Cardiac septum (tissue), 1 donor: ENCODE measurements around the gene ST8SIA2. TPM values are rescaled to one million over a fixed set of nuclear protein-coding genes. Genes with fewer than 3 reads are reported as not detected.

Experiments
- DNase-seq: peaks from one replicate; pipeline ENCODE4 v3.0.0-alpha.2; 2020; ENCODE audit warnings: low spot score
- intact Hi-C: fragments of 100-400 bp; cut with DNase I; formaldehyde crosslinking; loops from one replicate; pipeline ENCODE4 v1.14.0; 2022
- total RNA-seq: library from RNA; stranded (reverse); fragmentation: NEBNext Ultra II Directional; extraction: Animal tissue kit (Norgen Biotek cat#: 25700); gene quantifications from one replicate; pipeline ENCODE4 v1.2.1, GENCODE V29; 2021
- donor health status: DM: no; HTN: no; CAD: no.

ST8SIA2 gene
- total RNA-seq, 1 donor from 2014 or later = 10.1 TPM

GRCh38 chr15:92425578-92426225, 32.0 kb downstream of the ST8SIA2 start:
- intact Hi-C loops = no loop called here
- DNase-seq = no peak

- DNase-seq = no peak
- intact Hi-C loops = no loop called here
Measured at GRCh38 chr15:92429378-92430068, 35.8 kb downstream of the ST8SIA2 start.

- intact Hi-C loops = no loop called here
- DNase-seq = no peak
Measured at GRCh38 chr15:92430069-92430440, 36.4 kb downstream of the ST8SIA2 start.

GRCh38 chr15:92435145-92435544, 41.5 kb downstream of the ST8SIA2 start:
- DNase-seq = no peak
- intact Hi-C loops = no loop called here

- intact Hi-C loops = no loop called here
- no peak for DNase-seq
Measured at GRCh38 chr15:92438471-92438870, 44.8 kb downstream of the ST8SIA2 start.

- DNase-seq = no peak
- intact Hi-C loops = no loop called here
Measured at GRCh38 chr15:92443381-92443780, 49.7 kb downstream of the ST8SIA2 start.

- intact Hi-C loops = no loop called here
- no peak for DNase-seq
Measured at GRCh38 chr15:92444631-92445030, 51.0 kb downstream of the ST8SIA2 start.

GRCh38 chr15:92448370-92448769, 54.7 kb downstream of the ST8SIA2 start:
- intact Hi-C loops = no loop called here
- DNase-seq = no peak

- intact Hi-C loops = no loop called here
- DNase-seq = no peak
Measured at GRCh38 chr15:92449476-92449875, 55.8 kb downstream of the ST8SIA2 start.

GRCh38 chr15:92451225-92451825, 57.6 kb downstream of the ST8SIA2 start:
- intact Hi-C loops = no loop called here
- no peak for DNase-seq

GRCh38 chr15:92452143-92452542, 58.5 kb downstream of the ST8SIA2 start:
- DNase-seq = no peak
- intact Hi-C loops = no loop called here

GRCh38 chr15:92453607-92454006, 59.9 kb downstream of the ST8SIA2 start:
- DNase-seq = no peak
- intact Hi-C loops = no loop called here

GRCh38 chr15:92454555-92455105, 60.9 kb downstream of the ST8SIA2 start:
- intact Hi-C loops = no loop called here
- DNase-seq = no peak

- intact Hi-C loops = no loop called here
- no peak for DNase-seq
Measured at GRCh38 chr15:92455271-92455670, 61.6 kb downstream of the ST8SIA2 start.

GRCh38 chr15:92457471-92458041, 63.9 kb downstream of the ST8SIA2 start:
- DNase-seq = peak; percentile 31

GRCh38 chr15:92460023-92460422, 66.3 kb downstream of the ST8SIA2 start:
- intact Hi-C loops = no loop called here
- DNase-seq = no peak

More at GRCh38 chr15:92457471-92458041, 63.9 kb downstream of the ST8SIA2 start:
- intact Hi-C loops = no loop called here

- intact Hi-C loops = no loop called here
- DNase-seq = no peak
Measured at GRCh38 chr15:92462424-92463125, 68.9 kb downstream of the ST8SIA2 start.

GRCh38 chr15:92463352-92463751, 69.7 kb downstream of the ST8SIA2 start:
- intact Hi-C loops = no loop called here
- DNase-seq = no peak

GRCh38 chr15:92463826-92464225, 70.1 kb downstream of the ST8SIA2 start:
- intact Hi-C loops = no loop called here
- no peak for DNase-seq

GRCh38 chr15:92466834-92467233, 73.2 kb downstream of the ST8SIA2 start:
- intact Hi-C loops = no loop called here
- no peak for DNase-seq
